ENCODE results near the gene RELN.
"Not testable (repeated sequence)": the region's sequence is repeated elsewhere in the genome, so short reads cannot be mapped to it uniquely, and the experiment has no call there.

Gene RELN

DNA sequence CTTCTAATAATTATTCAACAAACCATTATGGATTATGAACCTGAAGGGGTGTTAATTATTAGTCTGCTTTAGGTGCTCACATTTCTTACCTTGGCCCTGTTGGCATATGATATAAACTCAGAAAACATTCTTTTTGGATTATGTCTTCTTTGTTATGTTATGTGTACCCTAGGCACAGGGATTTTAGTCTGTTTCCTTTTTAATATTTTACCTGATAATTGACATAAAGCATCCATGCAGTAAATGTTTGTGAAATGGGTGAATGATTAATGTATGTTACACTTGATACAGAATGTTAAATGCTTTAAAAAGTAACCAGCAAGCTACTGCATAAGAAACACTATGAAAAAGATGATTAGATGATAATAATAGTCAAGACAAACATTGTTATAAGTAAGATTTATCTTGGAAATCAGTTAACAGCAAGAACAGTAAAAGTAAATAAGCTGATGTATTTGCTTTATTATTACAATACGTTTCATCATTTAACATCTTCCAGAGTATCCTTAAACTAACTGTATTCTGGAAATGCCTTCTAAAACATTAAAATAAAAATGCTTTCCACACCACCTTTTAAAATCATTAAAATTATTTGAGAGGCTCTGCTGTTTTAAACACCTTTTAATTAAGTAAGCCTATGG, 204.7 kb downstream of the RELN start:
- DNase-seq (ENCODE audit: low read depth), result no peak

DNA sequence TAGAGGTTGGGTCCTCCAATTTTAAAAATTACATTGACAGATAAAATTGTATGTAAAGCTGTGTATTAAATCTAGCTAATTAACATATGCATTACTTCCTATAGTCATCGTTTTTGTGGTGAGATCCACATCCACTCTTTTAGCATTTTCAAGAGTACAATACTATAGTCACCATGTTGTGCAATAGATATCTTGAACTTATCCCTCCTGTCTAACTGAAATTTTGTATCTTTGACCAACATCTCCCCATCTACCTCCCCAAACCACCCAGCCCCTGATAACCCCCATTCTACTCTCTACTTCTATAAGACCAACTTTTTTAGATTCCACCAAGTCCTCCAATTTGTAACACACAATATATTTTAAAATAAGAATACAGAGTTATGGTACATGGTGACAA, 208.0 kb downstream of the RELN start:
- DNase-seq (ENCODE audit: low read depth), result no peak

- not testable (repeated sequence) for DNase-seq (ENCODE audit: low read depth)
Measured at GRCh38 chr7:103780561-103780960, 208.9 kb downstream of the RELN start.

GRCh38 chr7:103777440-103777839, 212.0 kb downstream of the RELN start:
- DNase-seq (ENCODE audit: low read depth), result no peak

DNA sequence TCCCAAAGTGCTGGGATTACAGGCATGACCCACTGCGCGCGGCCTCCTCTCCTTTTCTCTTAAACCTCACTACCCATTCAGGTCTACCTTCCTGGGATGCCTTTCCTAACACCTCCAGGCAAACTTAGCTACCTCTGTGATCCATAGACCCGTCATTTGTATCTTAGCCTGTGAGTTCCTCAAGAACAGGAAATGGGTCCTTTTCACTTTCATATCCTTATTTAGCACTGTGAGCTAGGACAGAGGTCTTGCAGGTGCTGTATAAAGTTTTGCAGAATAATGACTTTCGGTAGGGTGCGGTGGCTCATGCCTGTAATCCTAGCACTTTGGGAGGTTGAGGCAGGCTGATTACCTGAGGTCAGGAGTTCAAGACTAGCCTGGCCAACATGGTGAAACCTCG, 215.7 kb downstream of the RELN start:
- no peak for DNase-seq (ENCODE audit: low read depth)

- DNase-seq (ENCODE audit: low read depth), result no peak
Measured at GRCh38 chr7:103772171-103772773, 217.2 kb downstream of the RELN start.

- DNase-seq (ENCODE audit: low read depth), result no peak
Measured at GRCh38 chr7:103771294-103771693, 218.2 kb downstream of the RELN start.

GRCh38 chr7:103766660-103767059, 222.8 kb downstream of the RELN start:
- no peak for DNase-seq (ENCODE audit: low read depth)

GRCh38 chr7:103765901-103766300, 223.6 kb downstream of the RELN start:
- DNase-seq (ENCODE audit: low read depth), result no peak

- DNase-seq (ENCODE audit: low read depth), result no peak
Measured at GRCh38 chr7:103764901-103765300, 224.6 kb downstream of the RELN start.

- no peak for DNase-seq (ENCODE audit: low read depth)
Measured at GRCh38 chr7:103762877-103763276, 226.6 kb downstream of the RELN start.

DNA sequence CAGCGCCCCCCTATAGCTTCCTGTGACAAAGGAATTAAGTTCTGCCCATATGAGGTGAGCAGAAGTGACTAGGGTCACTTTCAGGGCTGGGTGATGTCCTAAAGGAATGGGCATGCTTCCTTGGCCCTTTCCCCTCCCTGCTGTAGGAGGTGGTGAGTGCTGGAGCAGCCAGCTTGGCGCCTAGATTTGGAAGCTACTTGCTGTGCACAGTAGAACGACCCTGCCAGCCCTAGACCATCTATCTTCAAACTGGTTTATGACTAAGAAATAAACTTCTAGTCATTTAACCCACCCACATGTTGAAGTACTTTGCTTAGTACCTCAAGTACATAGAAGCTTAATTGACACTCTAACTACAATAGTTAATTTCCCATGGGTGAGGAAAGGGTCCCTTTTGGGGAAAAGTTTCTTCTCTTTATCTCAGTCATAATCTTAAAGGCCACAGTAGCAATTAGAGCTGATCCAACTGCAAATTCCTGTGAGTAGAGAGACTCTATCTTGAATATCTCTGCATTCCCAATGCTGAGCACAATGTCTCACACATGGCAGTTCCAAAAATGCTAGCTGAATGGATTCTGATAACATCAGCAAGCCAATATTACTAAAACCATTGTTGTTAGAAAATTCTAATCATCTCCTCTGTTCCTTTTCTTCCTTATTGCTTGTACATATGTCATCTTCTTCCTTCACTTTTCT, 227.2 kb downstream of the RELN start:
- DNase-seq (ENCODE audit: low read depth), result no peak

DNA sequence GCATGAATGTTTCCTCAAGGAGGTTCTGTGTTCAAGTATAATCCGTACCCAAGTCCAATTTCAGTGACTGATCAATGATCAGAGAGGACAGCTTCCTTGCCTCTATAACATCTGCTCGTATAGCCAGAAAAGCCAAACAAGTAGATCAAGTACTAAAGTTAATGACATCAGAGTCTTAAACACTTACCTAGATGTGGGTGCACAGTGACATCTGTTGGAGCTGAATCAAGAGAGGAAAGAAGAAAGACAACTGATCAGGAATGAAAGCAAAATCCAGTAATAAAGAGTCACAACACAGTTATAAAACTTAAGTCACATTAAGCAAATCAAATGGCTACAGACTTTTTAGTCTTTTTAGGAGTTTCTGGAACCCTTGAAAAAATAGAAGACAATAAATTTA, 236.5 kb downstream of the RELN start:
- no peak for DNase-seq (ENCODE audit: low read depth)

DNA sequence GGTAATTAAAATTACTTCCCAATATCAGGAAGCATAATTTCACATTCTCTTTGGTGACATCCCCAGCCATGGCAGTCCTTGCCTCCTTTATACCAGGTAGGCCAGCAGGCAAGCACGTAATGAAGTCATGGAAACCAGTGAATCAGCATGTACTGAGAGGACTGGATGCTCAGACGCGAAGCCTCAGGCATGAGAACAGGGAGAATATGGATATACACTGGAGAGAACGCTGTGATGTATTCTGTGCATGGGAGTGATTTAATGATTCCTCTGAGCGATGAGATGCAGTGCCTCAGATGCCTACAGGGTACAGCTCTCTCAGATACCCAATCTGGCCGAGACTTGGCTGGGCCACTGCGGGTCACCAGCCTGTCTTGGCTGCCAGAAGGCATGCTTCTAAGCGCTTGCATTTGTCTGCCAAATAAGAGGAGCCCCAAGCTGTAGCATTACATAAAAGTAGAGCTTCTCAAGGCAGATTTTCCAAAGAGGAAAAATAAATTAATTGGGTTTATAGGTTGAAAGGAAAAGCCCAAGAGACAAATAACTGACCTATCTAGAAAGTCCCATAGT, 238.1 kb downstream of the RELN start:
- no peak for DNase-seq (ENCODE audit: low read depth)

DNA sequence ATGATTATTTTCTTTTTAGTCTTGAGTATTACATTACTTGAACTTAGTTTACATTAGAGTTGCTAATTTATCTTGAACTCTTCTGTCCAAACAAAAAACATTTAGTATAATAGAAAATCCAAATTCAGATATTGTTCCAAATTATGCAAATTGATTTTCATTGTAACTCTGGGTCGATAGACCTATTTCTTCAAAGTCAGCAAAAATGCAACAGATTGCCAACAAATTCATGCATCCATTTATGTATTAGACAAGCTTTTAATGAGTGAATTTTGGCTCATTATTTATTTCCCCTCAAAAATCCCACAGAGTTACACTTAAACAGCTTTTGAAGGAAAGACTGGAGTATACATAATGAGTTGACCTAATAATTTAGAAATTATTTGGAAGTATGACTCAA, 240.8 kb downstream of the RELN start:
- DNase-seq (ENCODE audit: low read depth), result no peak

DNA sequence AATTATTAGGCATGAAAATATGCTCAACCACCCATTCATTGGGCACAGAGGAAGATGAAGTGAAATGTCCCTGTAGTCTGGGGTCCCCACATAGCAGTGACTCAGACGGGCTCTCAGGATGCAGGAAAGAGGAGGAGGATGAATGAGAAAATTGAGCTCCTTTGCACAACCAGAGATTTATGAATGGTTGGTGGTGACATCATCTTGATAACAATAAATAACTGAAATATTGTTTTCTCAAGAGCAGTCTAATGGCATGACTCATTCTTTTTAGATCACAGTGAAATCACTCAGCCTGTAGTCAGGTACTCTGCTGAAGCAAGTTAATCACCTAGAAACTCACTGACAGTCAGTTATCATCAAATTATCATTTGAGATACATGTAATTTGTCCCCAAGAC, 254.1 kb downstream of the RELN start:
- DNase-seq (ENCODE audit: low read depth), result no peak

GRCh38 chr7:103731169-103731568, 258.3 kb downstream of the RELN start:
- no peak for DNase-seq (ENCODE audit: low read depth)

DNA sequence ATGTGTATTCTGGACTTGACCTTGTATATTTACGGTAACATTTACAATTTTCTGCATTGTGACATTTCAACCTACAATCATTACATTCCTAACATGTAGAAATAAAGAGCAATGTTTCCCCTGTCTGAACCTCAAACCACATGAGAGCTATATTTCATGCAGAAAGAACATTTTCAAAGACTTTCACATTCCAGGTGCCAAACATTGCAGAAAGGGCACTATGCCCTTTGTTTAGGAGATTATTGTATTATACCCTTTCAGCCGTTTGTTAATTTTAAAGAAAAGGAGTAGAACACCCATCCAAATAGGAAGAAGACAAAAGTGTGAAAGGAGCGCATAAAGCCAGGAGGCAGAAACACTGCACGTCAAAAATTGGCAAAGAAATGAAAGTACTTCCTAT, 260.4 kb downstream of the RELN start:
- no peak for DNase-seq (ENCODE audit: low read depth)

DNA sequence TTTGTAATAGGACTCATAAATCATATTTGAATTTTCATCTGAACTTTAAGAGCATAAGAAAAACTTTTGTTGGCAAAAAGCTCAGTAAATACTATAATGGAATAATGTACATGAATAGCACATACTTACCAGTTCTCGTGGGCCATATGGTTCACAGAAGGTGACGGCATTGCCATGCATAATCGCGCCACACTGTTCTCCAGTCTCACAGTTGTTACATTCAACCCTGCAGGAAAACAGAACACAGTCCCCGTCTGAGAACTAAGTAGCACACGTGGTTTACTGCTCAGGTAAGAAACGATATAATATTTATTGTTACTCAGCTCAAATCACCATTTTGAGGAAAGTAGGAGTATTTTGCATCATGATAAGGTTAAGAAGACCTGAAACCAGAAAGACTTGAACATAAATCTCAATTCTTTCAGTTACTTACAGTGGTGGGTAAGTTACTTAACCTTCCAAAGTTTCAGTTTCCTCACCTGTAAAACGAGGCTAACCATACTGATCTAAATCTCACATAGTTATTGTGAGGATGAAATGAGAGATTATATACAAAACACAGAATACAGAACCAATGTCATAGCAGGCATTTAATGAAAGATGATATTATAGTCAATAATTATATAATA, 261.4 kb downstream of the RELN start:
- DNase-seq (ENCODE audit: low read depth), result no peak

DNA sequence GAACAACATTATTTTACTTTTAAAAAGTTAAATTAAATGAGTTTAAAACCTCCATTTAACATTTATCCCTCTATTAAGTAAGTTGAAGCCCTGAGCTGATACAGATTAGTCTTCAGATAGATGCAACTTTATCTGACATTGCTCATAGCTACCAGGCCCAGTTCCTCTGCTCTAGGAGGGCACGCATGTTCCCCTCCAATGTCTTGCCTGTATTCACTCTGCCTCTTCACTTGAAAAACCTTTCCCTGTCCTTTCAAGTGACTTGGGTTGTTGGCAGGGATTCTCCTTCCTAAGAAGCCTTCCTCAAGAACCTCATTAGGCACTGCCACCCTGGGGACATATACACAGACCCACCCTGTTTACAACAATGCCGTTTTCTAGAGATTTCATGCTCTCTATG, 270.4 kb downstream of the RELN start:
- DNase-seq (ENCODE audit: low read depth), result no peak

DNA sequence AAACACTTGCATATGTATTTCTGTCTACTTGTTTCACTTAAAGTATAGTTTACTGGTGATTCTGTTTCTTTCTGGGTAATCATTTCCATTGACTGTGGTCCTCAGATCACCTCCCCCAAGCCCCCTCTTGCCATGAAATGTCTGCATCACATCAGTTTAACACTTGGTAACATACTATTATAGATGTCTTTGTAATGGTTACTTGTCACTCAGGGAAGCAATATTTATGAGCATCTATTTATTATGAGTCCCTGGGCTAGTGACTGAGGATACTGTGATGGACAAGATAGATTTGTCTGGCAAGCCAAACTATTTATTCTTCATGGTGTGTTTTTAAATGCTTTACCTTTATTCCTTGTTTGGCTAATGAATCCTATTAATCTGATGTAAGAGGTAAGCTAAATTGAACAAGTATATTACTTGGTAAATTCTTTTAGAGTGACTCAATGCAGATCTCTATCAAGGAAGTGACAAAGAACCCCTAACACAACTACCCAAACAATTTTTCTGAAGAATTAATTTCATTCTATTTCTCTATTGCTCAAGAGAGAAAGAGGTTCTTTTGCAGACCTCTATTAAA, 270.9 kb downstream of the RELN start:
- no peak for DNase-seq (ENCODE audit: low read depth)

GRCh38 chr7:103717574-103717973, 271.9 kb downstream of the RELN start:
- no peak for DNase-seq (ENCODE audit: low read depth)

Measured in activated T-helper 1 cell treated with Interleukin-2 at 50 U/mL for 16 hours (primary cell).